Measurements from ENCODE around the gene PTGS2. TPM values are rescaled to one million over a fixed set of nuclear protein-coding genes. Genes with fewer than 3 reads are reported as not detected.

The PTGS2 gene
- total RNA-seq, 4 donors from 2014 or later, result 5.7 to 14.7 (median 6.6) TPM

DNA sequence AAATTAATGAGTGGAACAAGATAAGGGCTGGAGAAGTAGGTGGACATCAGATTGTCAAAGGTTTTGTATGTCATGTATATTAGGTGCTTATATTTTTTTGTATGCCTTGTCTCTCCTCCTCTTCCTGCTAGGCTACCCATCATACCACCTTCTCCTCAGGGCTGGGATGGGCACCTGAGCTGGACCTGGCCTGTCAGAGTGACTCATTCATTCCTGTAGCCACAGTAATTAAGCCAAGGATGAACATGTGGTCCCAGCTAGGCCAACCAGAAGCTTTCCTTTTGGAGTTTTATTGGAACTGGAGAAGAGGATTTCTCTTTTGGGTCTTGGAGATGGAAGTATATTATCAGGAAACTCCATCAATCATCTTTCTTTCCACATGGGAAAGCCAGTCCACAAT is 21.2 kb downstream of the PTGS2 start:
- DNase-seq (ENCODE audit: low spot score in 2 of 2), result no peak
- no peaks in the 10 kb centered on the region for H3K9me3 ChIP-seq
- no peaks in the 10 kb centered on the region for H3K36me3 ChIP-seq
- H3K4me3 ChIP-seq, result no peak overlapping the region
- no peaks in the 10 kb centered on the region for H3K27me3 ChIP-seq
- peaks cover 8% of the 10 kb centered on the region for H3K4me1 ChIP-seq
- no peak overlapping the region for H3K27ac ChIP-seq
- TF ChIP-seq, protein P1, sequence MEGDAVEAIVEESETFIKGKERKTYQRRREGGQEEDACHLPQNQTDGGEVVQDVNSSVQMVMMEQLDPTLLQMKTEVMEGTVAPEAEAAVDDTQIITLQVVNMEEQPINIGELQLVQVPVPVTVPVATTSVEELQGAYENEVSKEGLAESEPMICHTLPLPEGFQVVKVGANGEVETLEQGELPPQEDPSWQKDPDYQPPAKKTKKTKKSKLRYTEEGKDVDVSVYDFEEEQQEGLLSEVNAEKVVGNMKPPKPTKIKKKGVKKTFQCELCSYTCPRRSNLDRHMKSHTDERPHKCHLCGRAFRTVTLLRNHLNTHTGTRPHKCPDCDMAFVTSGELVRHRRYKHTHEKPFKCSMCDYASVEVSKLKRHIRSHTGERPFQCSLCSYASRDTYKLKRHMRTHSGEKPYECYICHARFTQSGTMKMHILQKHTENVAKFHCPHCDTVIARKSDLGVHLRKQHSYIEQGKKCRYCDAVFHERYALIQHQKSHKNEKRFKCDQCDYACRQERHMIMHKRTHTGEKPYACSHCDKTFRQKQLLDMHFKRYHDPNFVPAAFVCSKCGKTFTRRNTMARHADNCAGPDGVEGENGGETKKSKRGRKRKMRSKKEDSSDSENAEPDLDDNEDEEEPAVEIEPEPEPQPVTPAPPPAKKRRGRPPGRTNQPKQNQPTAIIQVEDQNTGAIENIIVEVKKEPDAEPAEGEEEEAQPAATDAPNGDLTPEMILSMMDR (IDR thresholded peaks at IDR 0.05), result no peak
- no peak for TF ChIP-seq EP300 (IDR thresholded peaks at IDR 0.05)
- no peak for TF ChIP-seq POLR2A (IDR thresholded peaks at IDR 0.05)
- TF ChIP-seq POLR2AphosphoS5 (IDR thresholded peaks at IDR 0.05), result no peak

- 69% methylated on average over 2 of the region's 2 CpGs for WGBS
- H3K36me3 ChIP-seq, result no peaks in the 10 kb centered on the region
- H3K27me3 ChIP-seq, result no peaks in the 10 kb centered on the region
- H3K27ac ChIP-seq, result no peak overlapping the region
- TF ChIP-seq, protein P1 (IDR thresholded peaks at IDR 0.05), result no peak
- TF ChIP-seq POLR2AphosphoS5 (IDR thresholded peaks at IDR 0.05) (no peak), POLR2A (IDR thresholded peaks at IDR 0.05) (no peak), EP300 (IDR thresholded peaks at IDR 0.05) (no peak)
- no peak for DNase-seq (ENCODE audit: low spot score in 2 of 2)
- H3K4me3 ChIP-seq, result no peak overlapping the region
- H3K4me1 ChIP-seq, result peaks cover 3% of the 10 kb centered on the region
- H3K9me3 ChIP-seq, result no peaks in the 10 kb centered on the region
Observed at GRCh38 chr1:186657481-186657880, 22.7 kb downstream of the PTGS2 start.

DNA sequence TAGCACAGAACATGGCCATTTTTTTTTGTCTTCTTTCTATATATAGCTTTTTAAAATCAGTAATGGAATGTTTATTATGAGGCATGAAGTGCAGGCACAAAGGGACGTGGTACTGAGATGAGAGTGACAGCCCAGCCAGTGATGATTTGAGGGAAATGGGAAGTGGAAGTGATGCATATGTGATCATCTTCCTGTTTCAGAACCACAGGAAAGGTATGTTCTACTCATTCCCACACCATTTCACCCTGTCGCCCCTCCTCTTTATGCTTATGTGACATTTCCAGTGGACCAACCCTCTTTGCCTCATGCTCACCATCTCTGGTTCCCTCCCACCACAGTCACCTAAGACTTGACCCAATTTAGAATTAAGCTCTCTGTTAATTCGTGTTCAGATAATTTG is 24.3 kb downstream of the PTGS2 start:
- DNase-seq (ENCODE audit: low spot score in 2 of 2), result no peak
- Histone ChIP-seq H3K4me3 (no peak overlapping the region), H3K9me3 (no peaks in the 10 kb centered on the region), H3K27me3 (no peaks in the 10 kb centered on the region), H3K27ac (no peak overlapping the region), H3K4me1 (peaks cover under 1% of the 10 kb centered on the region), H3K36me3 (no peaks in the 10 kb centered on the region)
- TF ChIP-seq POLR2A (IDR thresholded peaks at IDR 0.05), result no peak
- TF ChIP-seq POLR2AphosphoS5 (IDR thresholded peaks at IDR 0.05), result no peak
- TF ChIP-seq, protein P1 (IDR thresholded peaks at IDR 0.05), result no peak
- no peak for TF ChIP-seq EP300 (IDR thresholded peaks at IDR 0.05)
- WGBS, result 84% methylated on average over 3 of the region's 3 CpGs

GRCh38 chr1:186654741-186655140 is 25.5 kb downstream of the PTGS2 start:
- no peak for DNase-seq (ENCODE audit: low spot score in 2 of 2)
- H3K4me1 ChIP-seq, result no peaks in the 10 kb centered on the region
- WGBS, result 88% methylated on average over 3 of the region's 3 CpGs
- H3K4me3 ChIP-seq, result no peak overlapping the region
- H3K27me3 ChIP-seq, result no peaks in the 10 kb centered on the region
- no peaks in the 10 kb centered on the region for H3K36me3 ChIP-seq
- no peak overlapping the region for H3K27ac ChIP-seq
- H3K9me3 ChIP-seq, result no peaks in the 10 kb centered on the region
- TF ChIP-seq POLR2AphosphoS5 (IDR thresholded peaks at IDR 0.05) (no peak), EP300 (IDR thresholded peaks at IDR 0.05) (no peak), POLR2A (IDR thresholded peaks at IDR 0.05) (no peak)
- TF ChIP-seq, protein P1 (IDR thresholded peaks at IDR 0.05), result no peak

DNA sequence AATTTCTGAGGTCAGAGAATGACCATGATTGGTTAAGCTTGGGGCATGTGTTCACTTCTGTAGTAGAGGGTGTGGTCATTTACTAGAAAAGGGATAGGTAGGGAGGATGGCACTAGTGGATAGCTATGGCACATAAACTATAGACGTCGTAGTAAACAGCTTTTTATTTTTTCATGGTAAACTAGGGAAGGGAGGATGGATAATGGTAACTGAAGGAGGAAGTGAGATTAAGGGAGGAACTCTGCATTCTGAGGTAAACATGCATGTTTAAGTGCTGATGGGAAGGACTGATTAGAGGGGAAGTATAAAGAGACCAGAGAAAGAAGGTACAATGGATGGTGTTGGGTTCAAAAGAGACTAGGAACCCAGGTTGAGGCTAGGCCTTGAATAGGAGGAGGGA is 26.9 kb downstream of the PTGS2 start:
- 89% methylated on average over 2 of the region's 2 CpGs for WGBS
- H3K9me3 ChIP-seq, result no peaks in the 10 kb centered on the region
- H3K27me3 ChIP-seq, result no peaks in the 10 kb centered on the region
- DNase-seq (ENCODE audit: low spot score in 2 of 2), result no peak
- H3K36me3 ChIP-seq, result no peaks in the 10 kb centered on the region
- no peak overlapping the region for H3K4me3 ChIP-seq
- TF ChIP-seq, protein P1 (IDR thresholded peaks at IDR 0.05), result no peak
- no peak for TF ChIP-seq POLR2AphosphoS5 (IDR thresholded peaks at IDR 0.05)
- TF ChIP-seq POLR2A (IDR thresholded peaks at IDR 0.05), result no peak
- TF ChIP-seq EP300 (IDR thresholded peaks at IDR 0.05), result no peak
- no peak overlapping the region for H3K27ac ChIP-seq
- peaks cover 7% of the 10 kb centered on the region for H3K4me1 ChIP-seq
